HCT116 (cell line): ENCODE results near the gene STBD1. TPM values are rescaled to one million over a fixed set of nuclear protein-coding genes. Genes with fewer than 3 reads are reported as not detected.

ENCODE experiments used
- ATAC-seq: fragments of 200-7000 bp; cut with Tn5 transposase; 2 replicates; pipeline ENCODE4 v1.9.1; 2020; ENCODE audit warnings: mild to moderate bottlenecking, moderate library complexity
- BruUV-seq: library from RNA; stranded (reverse); fragments of 400-500 nt; replicated peaks from 2 replicates; lab custom pipeline; 2021; lab: Mats Ljungman, UMichigan
- CTCF ChIA-PET: fragments of 300-600 bp; sonication (Branson Sonifier 250); formaldehyde crosslinking; loops from one replicate; lab custom pipeline; 2021; ENCODE audit warnings: antibody characterized with exemption; lab: Charles Lee
- POLR2A ChIA-PET: fragments of 300-600, 350-600 bp; sonication (Branson Sonifier 250); formaldehyde crosslinking; loops from one replicate; lab custom pipeline; 2021; ENCODE audit warnings: antibody characterized with exemption; lab: Charles Lee
- RAD21 ChIA-PET, 2 experiments: fragments of 300-600 bp; sonication (Branson Sonifier 250); formaldehyde crosslinking; loops; one replicate each; lab custom pipeline; 2023; ENCODE audit warnings: low total read pairs in 2 of 2; ENCODE audit not compliant: uncharacterized antibody in 2 of 2, unreplicated experiment in 2 of 2, low non-redundant PET in 1 of 2; lab: Charles Lee
- DNase-seq: peaks from one replicate; pipeline ENCODE4 v3.0.0-alpha.2; 2010; ENCODE audit warnings: low read depth, low spot score
- H2AFZ ChIP-seq: fragments of 200-600 bp; shearing (Covaris generic), sonication (generic); 2 replicates; pipeline ENCODE4 v1.6.1; 2017; ENCODE audit warnings: low read depth, mixed run types, mixed read lengths, antibody characterized with exemption, low read length; ENCODE audit not compliant: poor library complexity, severe bottlenecking
- H3K27ac ChIP-seq: 2 replicates; pipeline ENCODE4 v1.5.1; 2012; ENCODE audit warnings: low read depth, low read length
- H3K27me3 ChIP-seq: fragments of 200-600 bp; sonication (generic); 2 replicates; pipeline ENCODE4 v1.6.1; 2016; ENCODE audit warnings: mixed run types, low read length, mixed read lengths; ENCODE audit not compliant: insufficient read depth
- H3K36me3 ChIP-seq, 2 experiments: fragments of 200-500 bp in 1 of 2; fragments of 200-600 bp in 1 of 2; sonication (Bioruptor generic) in 1 of 2; sonication (generic) in 1 of 2; 2 replicates each; pipeline versions ENCODE4 v1.5.1 to v1.6.1; 2014 to 2016; ENCODE audit warnings: low read length in 2 of 2, inconsistent platforms in 1 of 2, mixed read lengths in 1 of 2, mixed run types in 1 of 2; ENCODE audit not compliant: insufficient read depth in 2 of 2, control insufficient read depth in 1 of 2
- H3K4me1 ChIP-seq, 2 experiments: fragments of 200-600 bp in 1 of 2; sonication (generic) in 1 of 2; 2 replicates each; pipeline versions ENCODE4 v1.5.1 to v1.6.1; 2012 to 2017; ENCODE audit warnings: low read length in 2 of 2, inconsistent platforms in 1 of 2, mild to moderate bottlenecking in 1 of 2, mixed read lengths in 1 of 2, mixed run types in 1 of 2, moderate library complexity in 1 of 2; ENCODE audit not compliant: insufficient read depth in 2 of 2, control insufficient read depth in 1 of 2
- H3K4me2 ChIP-seq: fragments of 200-600 bp; sonication (generic); 2 replicates; pipeline ENCODE4 v1.6.1; 2017; ENCODE audit warnings: mixed run types, low read length, mixed read lengths
- H3K4me3 ChIP-seq, 2 experiments: fragments of 200-600 bp in 1 of 2; sonication (generic) in 1 of 2; replicated peaks in 1 of 2; 2 replicates each; pipeline ENCODE4 v1.5.1; 2011 to 2016; ENCODE audit warnings: low read length in 2 of 2, control low read depth in 1 of 2, low read depth in 1 of 2, mild to moderate bottlenecking in 1 of 2, mixed read lengths in 1 of 2, mixed run types in 1 of 2
- H3K79me2 ChIP-seq: fragments of 200-600 bp; sonication (generic); 2 replicates; pipeline ENCODE4 v1.6.1; 2017; ENCODE audit warnings: mild to moderate bottlenecking, mixed run types, low read length, moderate library complexity, mixed read lengths; ENCODE audit not compliant: insufficient read depth
- H3K9ac ChIP-seq: fragments of 200-600 bp; sonication (generic); 2 replicates; pipeline ENCODE4 v1.6.1; 2016; ENCODE audit warnings: low read length, mixed read lengths
- H3K9me2 ChIP-seq: fragments of 200-600 bp; sonication (generic), shearing (Covaris generic); 2 replicates; pipeline ENCODE4 v1.6.1; 2017; ENCODE audit warnings: mixed run types, mild to moderate bottlenecking, moderate library complexity; ENCODE audit not compliant: insufficient read depth
- H3K9me3 ChIP-seq, 2 experiments: fragments of 200-500 bp in 1 of 2; fragments of 200-600 bp in 1 of 2; sonication (Bioruptor generic) in 1 of 2; sonication (generic) in 1 of 2; 2 replicates each; pipeline ENCODE4 v1.6.1; 2014 to 2017; ENCODE audit warnings: low read length in 2 of 2, mixed read lengths in 2 of 2, inconsistent platforms in 1 of 2, low read depth in 1 of 2, mild to moderate bottlenecking in 1 of 2, mixed run types in 1 of 2, moderate library complexity in 1 of 2; ENCODE audit not compliant: control insufficient read depth in 1 of 2, insufficient read depth in 1 of 2
- H4K20me1 ChIP-seq: fragments of 200-600 bp; sonication (generic), shearing (Covaris generic); 2 replicates; pipeline ENCODE4 v1.6.1; 2017; ENCODE audit warnings: mixed run types, mild to moderate bottlenecking, moderate library complexity; ENCODE audit not compliant: insufficient read depth
- CBX3 ChIP-seq: IDR thresholded peaks from 2 replicates; pipeline ENCODE4 v1.6.1; 2012; ENCODE audit warnings: low read depth
- ELF1 ChIP-seq: IDR thresholded peaks from 2 replicates; pipeline ENCODE4 v1.6.1; 2012; ENCODE audit warnings: low read depth, borderline replicate concordance
- EZH2 ChIP-seq: fragments of 200-600 bp; sonication (generic); IDR thresholded peaks from 2 replicates; pipeline ENCODE4 v1.6.1; 2017; ENCODE audit warnings: antibody characterized with exemption, mixed run types
- EZH2phosphoT487 ChIP-seq: fragments of 200-600 bp; IDR thresholded peaks from 2 replicates; pipeline ENCODE4 v1.6.1; 2018; ENCODE audit warnings: antibody characterized with exemption, borderline replicate concordance
- FOSL1 ChIP-seq: IDR thresholded peaks from 2 replicates; pipeline ENCODE4 v1.6.1; 2012; ENCODE audit warnings: low read depth
- JUND ChIP-seq: IDR thresholded peaks from 2 replicates; pipeline ENCODE4 v1.6.1; 2012
- RAD21 ChIP-seq: IDR thresholded peaks from 2 replicates; pipeline ENCODE4 v1.6.1; 2012; ENCODE audit warnings: low read depth, mild to moderate bottlenecking
- SP1 ChIP-seq: IDR thresholded peaks from 2 replicates; pipeline ENCODE4 v1.6.1; 2012; ENCODE audit warnings: low read depth
- SRF ChIP-seq: IDR thresholded peaks from 2 replicates; pipeline ENCODE4 v1.6.1; 2012; ENCODE audit warnings: low read depth
- intact Hi-C: fragments of 100-400 bp; cut with micrococcal nuclease; formaldehyde crosslinking; loops from 2 replicates; pipeline ENCODE4 v1.10.0; 2022
- total RNA-seq: library from RNA; stranded (reverse); gene quantifications from one replicate; pipeline ENCODE4 v1.2.1, GENCODE V29; 2021; ENCODE audit not compliant: unreplicated experiment
- TF ChIP-seq, protein P1 (sequence below): IDR thresholded peaks from 2 replicates; pipeline ENCODE4 v1.6.1; 2011; ENCODE audit warnings: mild to moderate bottlenecking, low read length, moderate library complexity; ENCODE audit not compliant: insufficient replicate concordance; ENCODE audit errors: extremely low read depth

Gene STBD1
- total RNA-seq, 1 experiment from 2014 or later: 5.6 TPM

DNA sequence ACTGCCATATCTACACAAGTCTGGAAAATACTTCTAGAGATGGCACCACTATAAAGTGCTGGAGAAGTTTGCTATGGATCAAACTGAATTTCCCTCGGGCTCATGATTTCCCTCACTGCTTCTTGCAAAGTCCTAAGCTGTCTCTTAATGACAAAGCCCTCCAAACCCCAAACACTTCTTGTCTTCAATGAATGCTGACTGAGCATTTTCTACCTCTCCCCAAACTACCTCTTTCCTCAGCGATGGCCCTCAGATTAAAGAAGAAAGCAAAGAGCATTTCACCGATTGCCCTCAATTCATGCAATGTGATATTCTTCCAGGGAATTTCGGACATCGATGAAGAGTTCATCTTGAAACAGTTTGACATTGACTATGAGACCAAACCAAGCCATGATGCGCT lies 35.3 kb upstream of the STBD1 start:
- H2AFZ ChIP-seq: no peak overlapping the region
- H3K9me2 ChIP-seq: no peaks in the 10 kb centered on the region
- no peak overlapping the region for H3K27ac ChIP-seq
- CTCF ChIA-PET: no interaction called here
- H4K20me1 ChIP-seq: no peaks in the 10 kb centered on the region
- H3K79me2 ChIP-seq: no peaks in the 10 kb centered on the region
- no peaks in the 10 kb centered on the region for H3K9me3 ChIP-seq
- H3K4me1 ChIP-seq: no peaks in the 10 kb centered on the region
- no peak overlapping the region for H3K4me3 ChIP-seq
- intact Hi-C loops: no loop called here
- BruUV-seq: no TSS peak
- TF ChIP-seq EZH2 (no peak), CBX3 (no peak)
- TF ChIP-seq, all 23 proteins: peak for 0
- no peaks in the 10 kb centered on the region for H3K27me3 ChIP-seq
- no peak overlapping the region for H3K9ac ChIP-seq
- no peak for DNase-seq
- no peak for ATAC-seq
- ChIA-PET RAD21 (no interaction called here), POLR2A (no interaction called here)
- H3K36me3 ChIP-seq: no peaks in the 10 kb centered on the region
- no peak overlapping the region for H3K4me2 ChIP-seq

GRCh38 chr4:76272073-76272472 lies 34.5 kb upstream of the STBD1 start:
- no peaks in the 10 kb centered on the region for H3K4me1 ChIP-seq
- H3K27ac ChIP-seq: no peak overlapping the region
- no peak overlapping the region for H3K4me3 ChIP-seq
- H3K4me2 ChIP-seq: no peak overlapping the region
- ChIA-PET POLR2A (no interaction called here), RAD21 (no interaction called here)
- no peak overlapping the region for H2AFZ ChIP-seq
- no peaks in the 10 kb centered on the region for H3K27me3 ChIP-seq
- no peaks in the 10 kb centered on the region for H4K20me1 ChIP-seq
- H3K79me2 ChIP-seq: no peaks in the 10 kb centered on the region
- no peaks in the 10 kb centered on the region for H3K36me3 ChIP-seq
- no peaks in the 10 kb centered on the region for H3K9me2 ChIP-seq
- no peak overlapping the region for H3K9ac ChIP-seq
- no TSS peak for BruUV-seq
- TF ChIP-seq RAD21 (no peak), FOSL1 (no peak), EZH2phosphoT487 (no peak), SRF (no peak), ELF1 (no peak), JUND (no peak), SP1 (no peak)
- TF ChIP-seq, protein P1, sequence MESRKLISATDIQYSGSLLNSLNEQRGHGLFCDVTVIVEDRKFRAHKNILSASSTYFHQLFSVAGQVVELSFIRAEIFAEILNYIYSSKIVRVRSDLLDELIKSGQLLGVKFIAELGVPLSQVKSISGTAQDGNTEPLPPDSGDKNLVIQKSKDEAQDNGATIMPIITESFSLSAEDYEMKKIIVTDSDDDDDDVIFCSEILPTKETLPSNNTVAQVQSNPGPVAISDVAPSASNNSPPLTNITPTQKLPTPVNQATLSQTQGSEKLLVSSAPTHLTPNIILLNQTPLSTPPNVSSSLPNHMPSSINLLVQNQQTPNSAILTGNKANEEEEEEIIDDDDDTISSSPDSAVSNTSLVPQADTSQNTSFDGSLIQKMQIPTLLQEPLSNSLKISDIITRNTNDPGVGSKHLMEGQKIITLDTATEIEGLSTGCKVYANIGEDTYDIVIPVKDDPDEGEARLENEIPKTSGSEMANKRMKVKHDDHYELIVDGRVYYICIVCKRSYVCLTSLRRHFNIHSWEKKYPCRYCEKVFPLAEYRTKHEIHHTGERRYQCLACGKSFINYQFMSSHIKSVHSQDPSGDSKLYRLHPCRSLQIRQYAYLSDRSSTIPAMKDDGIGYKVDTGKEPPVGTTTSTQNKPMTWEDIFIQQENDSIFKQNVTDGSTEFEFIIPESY: no peak
- TF ChIP-seq, all 23 proteins: peak for 0
- CTCF ChIA-PET: no interaction called here
- no peak for DNase-seq
- no peak for ATAC-seq
- intact Hi-C loops: no loop called here
- H3K9me3 ChIP-seq: no peaks in the 10 kb centered on the region
